ENCODE data around the gene NF1. TPM values are rescaled to one million over a fixed set of nuclear protein-coding genes. Genes with fewer than 3 reads are reported as not detected.

NF1 gene
- total RNA-seq, 1 experiment from 2014 or later = 35.4 TPM

- no peak for TF ChIP-seq CBFB (CRISPR knock-in tag; IDR thresholded peaks at IDR 0.05; ENCODE audit: low read depth)
- no peak for TF ChIP-seq TCF7 (CRISPR knock-in tag; IDR thresholded peaks at IDR 0.05; ENCODE audit: low read depth)
- no peak for TF ChIP-seq ZNF512 (CRISPR knock-in tag; IDR thresholded peaks at IDR 0.05; ENCODE audit: borderline replicate concordance)
Measured at GRCh38 chr17:31172388-31172787, 77.6 kb downstream of the NF1 start (continued).

- H3K36me3 Mint-ChIP-seq = peaks cover 12% of the 10 kb centered on the region
- H3K27ac Mint-ChIP-seq = no peak overlapping the region
- POLR2A ChIA-PET = no interaction called here
Measured at GRCh38 chr17:31174215-31174614, 79.4 kb downstream of the NF1 start.

GRCh38 chr17:31175237-31175636 lies 80.5 kb downstream of the NF1 start:
- ATAC-seq = no peak
- H3K27ac Mint-ChIP-seq = no peak overlapping the region
- peaks cover 5% of the 10 kb centered on the region for H3K9me3 Mint-ChIP-seq
- DNase-seq (ENCODE audit: low spot score) = no peak
- no peaks in the 10 kb centered on the region for H3K4me1 Mint-ChIP-seq
- CTCF ChIA-PET = no interaction called here
- H3K27me3 Mint-ChIP-seq (ENCODE audit: low read depth) = no peaks in the 10 kb centered on the region
- H3K36me3 Mint-ChIP-seq = peaks cover 12% of the 10 kb centered on the region
- no peak overlapping the region for H3K4me3 Mint-ChIP-seq
- POLR2A ChIA-PET = no interaction called here
- TF ChIP-seq ESRRA (CRISPR knock-in tag; IDR thresholded peaks at IDR 0.05; ENCODE audit: borderline replicate concordance) = no peak
- TF ChIP-seq ELF4 (CRISPR knock-in tag; IDR thresholded peaks at IDR 0.05; ENCODE audit: low read depth) = no peak
- TF ChIP-seq KAT7 (CRISPR knock-in tag; IDR thresholded peaks at IDR 0.05; ENCODE audit: borderline replicate concordance) = no peak
- TF ChIP-seq ARID4B (CRISPR knock-in tag; IDR thresholded peaks at IDR 0.05; ENCODE audit: borderline replicate concordance) = no peak
- no peak for TF ChIP-seq ZNF396 (CRISPR knock-in tag; IDR thresholded peaks at IDR 0.05; ENCODE audit: borderline replicate concordance)
- no peak for TF ChIP-seq NR1H2 (CRISPR knock-in tag; IDR thresholded peaks at IDR 0.05)
- TF ChIP-seq AR (CRISPR knock-in tag; IDR thresholded peaks at IDR 0.05) = no peak
- TF ChIP-seq EMX1 (CRISPR knock-in tag; IDR thresholded peaks at IDR 0.05) = no peak
- no peak for TF ChIP-seq OVOL2 (CRISPR knock-in tag; IDR thresholded peaks at IDR 0.05; ENCODE audit: borderline replicate concordance)
- no peak for TF ChIP-seq E2F5 (CRISPR knock-in tag; IDR thresholded peaks at IDR 0.05)
- TF ChIP-seq MLX (CRISPR knock-in tag; IDR thresholded peaks at IDR 0.05) = no peak

More at GRCh38 chr17:31174215-31174614, 79.4 kb downstream of the NF1 start:
- DNase-seq (ENCODE audit: low spot score) (no peak), ATAC-seq (no peak)
- H3K4me3 Mint-ChIP-seq = no peak overlapping the region
- no peaks in the 10 kb centered on the region for H3K27me3 Mint-ChIP-seq (ENCODE audit: low read depth)
- TF ChIP-seq EMX1 (CRISPR knock-in tag; IDR thresholded peaks at IDR 0.05) (no peak), CBFB (CRISPR knock-in tag; IDR thresholded peaks at IDR 0.05; ENCODE audit: low read depth) (no peak), ZNF281 (CRISPR knock-in tag; IDR thresholded peaks at IDR 0.05) (no peak)
- CTCF ChIA-PET = no interaction called here
- no peaks in the 10 kb centered on the region for H3K4me1 Mint-ChIP-seq
- peaks cover 5% of the 10 kb centered on the region for H3K9me3 Mint-ChIP-seq
